Amniotic epithelial cell (primary cell): Measurements from ENCODE around the gene TNS3.
A peak's percentile ranks its signal among the peaks of the same experiment; 100 is the strongest.

Experiments used
- DNase-seq: peaks from one replicate; pipeline ENCODE4 v3.0.0-alpha.2; 2010; ENCODE audit warnings: low read depth

TNS3 gene

GRCh38 chr7:47328392-47329319, 253.3 kb downstream of the TNS3 start:
- no peak for DNase-seq

GRCh38 chr7:47327698-47328391, 254.1 kb downstream of the TNS3 start:
- peak; percentile 70 for DNase-seq

- peak; percentile 57 for DNase-seq
Observed at GRCh38 chr7:47327346-47327697, 254.6 kb downstream of the TNS3 start.

GRCh38 chr7:47326808-47327207, 255.1 kb downstream of the TNS3 start:
- DNase-seq, result peak; percentile 95

- peak; percentile 98 for DNase-seq
Observed at GRCh38 chr7:47326220-47326619, 255.7 kb downstream of the TNS3 start.

- DNase-seq, result no peak
Observed at GRCh38 chr7:47325337-47325736, 256.6 kb downstream of the TNS3 start.

- no peak for DNase-seq
Observed at GRCh38 chr7:47323904-47324303, 258.0 kb downstream of the TNS3 start.

- DNase-seq, result no peak
Observed at GRCh38 chr7:47322731-47323130, 259.2 kb downstream of the TNS3 start.

GRCh38 chr7:47320296-47320695, 261.6 kb downstream of the TNS3 start:
- no peak for DNase-seq

GRCh38 chr7:47318395-47319182, 263.3 kb downstream of the TNS3 start:
- DNase-seq, result no peak

- no peak for DNase-seq
Observed at GRCh38 chr7:47317487-47317886, 264.4 kb downstream of the TNS3 start.

- no peak for DNase-seq
Observed at GRCh38 chr7:47314728-47315607, 266.9 kb downstream of the TNS3 start.

- DNase-seq, result no peak
Observed at GRCh38 chr7:47314248-47314647, 267.7 kb downstream of the TNS3 start.

GRCh38 chr7:47313564-47313963, 268.3 kb downstream of the TNS3 start:
- DNase-seq, result no peak

GRCh38 chr7:47311891-47312290, 270.0 kb downstream of the TNS3 start:
- DNase-seq, result no peak

GRCh38 chr7:47310020-47310419, 271.9 kb downstream of the TNS3 start:
- no peak for DNase-seq

- no peak for DNase-seq
Observed at GRCh38 chr7:47308808-47309207, 273.1 kb downstream of the TNS3 start.

- no peak for DNase-seq
Observed at GRCh38 chr7:47307311-47307710, 274.6 kb downstream of the TNS3 start.

GRCh38 chr7:47304727-47305719, 276.9 kb downstream of the TNS3 start:
- no peak for DNase-seq
